ENCODE results near the gene CRACR2A. TPM values are rescaled to one million over a fixed set of nuclear protein-coding genes. Genes with fewer than 3 reads are reported as not detected.

Gene CRACR2A
- total and polyA plus RNA-seq, 2 of the 4 experiments (the other 2 are of a cell fraction) = 0.54 to 0.60 TPM

- H3K79me1 ChIP-seq (ENCODE audit: low read depth in 1 of 2, low read length in 2 of 2) = no peaks in the 10 kb centered on the region
- dilution Hi-C loops (cut with HindIII; ENCODE audit: low sequenced_read_pairs, unreplicated experiment) (no loop called here), in situ Hi-C loops (cut with MboI; ENCODE audit: low sequenced_read_pairs) (loop anchor here (10.0 kb wide), 1 partner anchor 108 kb away; no protein-coding TSS in a partner anchor), intact Hi-C loops (cut with micrococcal nuclease) (loop anchor here (10.0 kb wide), 1 partner anchor 638 kb away; no protein-coding TSS in a partner anchor)
- no TSS peak for BruUV-seq (replicated peaks)
- no peak overlapping the region for H2AK9ac ChIP-seq (replicated peaks; ENCODE audit: low read depth, low read length, poor library complexity)
- no peaks in the 10 kb centered on the region for H4K20me1 ChIP-seq (ENCODE audit: insufficient read depth, low read length)
- no peaks in the 10 kb centered on the region for H3K9me3 ChIP-seq (ENCODE audit: control insufficient read depth, insufficient read depth, low read length)
- H4K91ac ChIP-seq (ENCODE audit: insufficient read depth, low read depth, low read length) = no peak overlapping the region
- H3K4ac ChIP-seq (ENCODE audit: low read depth, low read length) = no peak overlapping the region
- TF ChIP-seq CHD1 (IDR thresholded peaks at IDR 0.05; ENCODE audit: low read depth, low read length) (no peak), RCOR1 (IDR thresholded peaks at IDR 0.05; ENCODE audit: insufficient replicate concordance, low read length) (no peak), NFE2L2 (IDR thresholded peaks at IDR 0.05; ENCODE audit: low read depth, low read length) (no peak), MXI1 (IDR thresholded peaks at IDR 0.05; ENCODE audit: borderline replicate concordance, low read depth, low read length) (no peak), RFX5 (IDR thresholded peaks at IDR 0.05; ENCODE audit: low read depth, low read length) (no peak), ELK1 (IDR thresholded peaks at IDR 0.05; ENCODE audit: borderline replicate concordance, low read depth, low read length) (no peak), CTCF (conservative IDR thresholded peaks at IDR 0.05; ENCODE audit: low read depth, low read length) (no peak), POLR2A (IDR thresholded peaks at IDR 0.05; ENCODE audit: low read depth, low read length) (no peak), MAFK (IDR thresholded peaks at IDR 0.05; ENCODE audit: low read depth, low read length) (no peak), BHLHE40 (IDR thresholded peaks at IDR 0.05; ENCODE audit: low read depth, low read length) (no peak), MAZ (IDR thresholded peaks at IDR 0.05; ENCODE audit: borderline replicate concordance, low read depth, low read length) (no peak)
- H2BK5ac ChIP-seq (ENCODE audit: low read depth, low read length, poor library complexity, severe bottlenecking) = no peak overlapping the region
- no peak for DNase-seq
- no peaks in the 10 kb centered on the region for H3K9me1 ChIP-seq (ENCODE audit: insufficient read depth, low read length)
- H3K4me1 ChIP-seq (ENCODE audit: control insufficient read depth, insufficient read depth, low read length) = no peaks in the 10 kb centered on the region
- no peak overlapping the region for H3K27ac ChIP-seq (ENCODE audit: insufficient read depth, low read length)
- ChIA-PET POLR2A (ENCODE audit: unreplicated experiment) (interaction anchor here (0.7 kb wide), 1 partner anchor 196 kb away, joined by 5 read pairs; no protein-coding TSS in a partner anchor), CTCF (interaction anchor here (0.9 to 3.5 kb wide), 2 partner anchors 105 to 472 kb away, joined by 3 to 15 read pairs; no protein-coding TSS in a partner anchor)
- no peak overlapping the region for H3K23ac ChIP-seq (ENCODE audit: low read depth, low read length)
- H2AFZ ChIP-seq (replicated peaks; ENCODE audit: low read length, poor library complexity) = no peak overlapping the region
- H2BK120ac ChIP-seq (ENCODE audit: low read depth, low read length) = no peak overlapping the region
- no peak overlapping the region for H4K8ac ChIP-seq (ENCODE audit: low read depth in 2 of 2, low read length in 2 of 2)
- H3K4me3 ChIP-seq (ENCODE audit: insufficient read depth, low read depth, low read length) = no peak overlapping the region
- no peak overlapping the region for H2BK15ac ChIP-seq (ENCODE audit: low read depth, low read length)
- 12% methylated on average over 3 of the region's 4 CpGs; no CpG with 5 or more reads in 1 of the 2 experiments for WGBS, 2 experiments (ENCODE audit: extremely low coverage in 2 of 2, insufficient read length in 1 of 2)
- H4K5ac ChIP-seq (ENCODE audit: low read depth, low read length) = no peak overlapping the region
- H3K36me3 ChIP-seq (ENCODE audit: control insufficient read depth, insufficient read depth, low read length) = no peaks in the 10 kb centered on the region
- no peak overlapping the region for H3K18ac ChIP-seq (ENCODE audit: low read depth, low read length)
- no peak overlapping the region for H3K14ac ChIP-seq (replicated peaks; ENCODE audit: low read depth, low read length)
- peaks cover 9% of the 10 kb centered on the region for H3K27me3 ChIP-seq (ENCODE audit: control insufficient read depth, insufficient read depth, low read length)
- ATAC-seq (ENCODE audit: low read depth) = no peak
- H3K4me2 ChIP-seq (ENCODE audit: low read depth, low read length) = no peak overlapping the region
- H2BK20ac ChIP-seq (ENCODE audit: low read depth, low read length) = no peak overlapping the region
- no peak overlapping the region for H3K9ac ChIP-seq (ENCODE audit: low read depth, low read length)
- no peak overlapping the region for H2AK5ac ChIP-seq (ENCODE audit: low read depth, low read length)
- H3K56ac ChIP-seq (ENCODE audit: extremely low read depth, insufficient read depth, low read length) = no peak overlapping the region
Measured at GRCh38 chr12:3772380-3772779, 19.5 kb upstream of the CRACR2A start.

Measured in IMR-90 (cell line).